Breast epithelium (tissue), 4 donors: ENCODE data around the gene DTL. TPM values are rescaled to one million over a fixed set of nuclear protein-coding genes. Genes with fewer than 3 reads are reported as not detected.

Experiments used
- DNase-seq, 2 donors: peaks; one replicate each; pipeline ENCODE4 v3.0.0-alpha.2; 2019; ENCODE audit warnings: low spot score in 2 of 2
- H3K27ac ChIP-seq, 2 donors: fragments of 200-600 bp; sonication (generic) in 1 of 2; one replicate each; pipeline ENCODE4 v1.5.1; 2016 to 2019; ENCODE audit warnings: mild to moderate bottlenecking in 1 of 2
- H3K27me3 ChIP-seq, 2 donors: fragments of 200-600 bp; sonication (generic) in 1 of 2; one replicate each; pipeline versions ENCODE4 v1.5.1 to v1.6.0; 2017 to 2019; ENCODE audit warnings: control low read depth in 1 of 2, mild to moderate bottlenecking in 1 of 2
- H3K36me3 ChIP-seq: fragments of 200-600 bp; one replicate; pipeline ENCODE4 v1.5.1; 2019
- H3K4me1 ChIP-seq, 2 donors: fragments of 200-600 bp; sonication (generic); one replicate each; pipeline ENCODE4 v1.5.1; 2016 to 2019; ENCODE audit warnings: control low read depth in 1 of 2
- H3K4me3 ChIP-seq, 3 donors: fragments of 200-600 bp; sonication (generic); 1 replicate in 2 of 3; 2 replicates in 1 of 3; pipeline ENCODE4 v1.5.1; 2016 to 2019; ENCODE audit warnings: mild to moderate bottlenecking in 3 of 3, moderate library complexity in 2 of 3
- H3K9me3 ChIP-seq, 2 donors: fragments of 200-600 bp; sonication (generic) in 1 of 2; one replicate each; pipeline ENCODE4 v1.5.1; 2016 to 2019; ENCODE audit warnings: control low read depth in 1 of 2
- CTCF ChIP-seq, 3 donors: fragments of 450-650 bp; IDR thresholded peaks; one replicate each; pipeline ENCODE4 v1.5.1; 2016 to 2017; ENCODE audit warnings: antibody characterized with exemption in 3 of 3, mild to moderate bottlenecking in 3 of 3, moderate library complexity in 3 of 3
- POLR2A ChIP-seq: fragments of 450-650 bp; IDR thresholded peaks from one replicate; pipeline ENCODE4 v1.6.1; 2016; ENCODE audit warnings: antibody characterized with exemption, mild to moderate bottlenecking, moderate library complexity
- POLR2AphosphoS5 ChIP-seq, 3 donors: sonication (generic); formaldehyde crosslinking; IDR thresholded peaks; one replicate each; pipeline ENCODE4 v1.6.1; 2017; ENCODE audit warnings: antibody characterized with exemption in 3 of 3
- intact Hi-C: fragments of 100-400 bp; cut with DNase I; formaldehyde crosslinking; loops from one replicate; pipeline ENCODE4 v1.15.1; 2023; ENCODE audit warnings: low total_unique reads
- total RNA-seq, 3 donors: library from RNA; depleted of rRNA; stranded (reverse); fragments of >200 nt; gene quantifications; one replicate each; pipeline ENCODE4 v1.1.0, GENCODE V29; 2016

Gene DTL
- total RNA-seq, 3 donors from 2014 or later, result 0.29 to 0.80 (median 0.66) TPM

- no peak for TF ChIP-seq POLR2A
- TF ChIP-seq CTCF (IDR thresholded peaks at IDR 0.05), result no peak
- no peak for TF ChIP-seq POLR2AphosphoS5 (IDR thresholded peaks at IDR 0.05)
- Histone ChIP-seq H3K27ac (no peak overlapping the region), H3K27me3 (no peaks in the 10 kb centered on the region), H3K36me3 (no peaks in the 10 kb centered on the region), H3K4me3 (no peak overlapping the region), H3K9me3 (no peaks in the 10 kb centered on the region), H3K4me1 (no peaks in the 10 kb centered on the region)
- intact Hi-C loops, result no loop called here
- no peak for DNase-seq
Observed at GRCh38 chr1:212067787-212068186, 32.2 kb downstream of the DTL start.

GRCh38 chr1:212070720-212071302, 35.3 kb downstream of the DTL start:
- no peak for TF ChIP-seq POLR2AphosphoS5 (IDR thresholded peaks at IDR 0.05)
- peak; percentile 52 to 81 (median 77) for TF ChIP-seq CTCF (IDR thresholded peaks at IDR 0.05)
- no peak for DNase-seq

GRCh38 chr1:212072047-212072446, 36.5 kb downstream of the DTL start:
- no peaks in the 10 kb centered on the region for H3K4me1 ChIP-seq
- TF ChIP-seq POLR2A (no peak), POLR2AphosphoS5 (IDR thresholded peaks at IDR 0.05) (no peak), CTCF (IDR thresholded peaks at IDR 0.05) (no peak)
- intact Hi-C loops, result loop anchor here (10.0 kb wide), 1 partner anchor 383 kb away; no protein-coding TSS in a partner anchor
- no peak overlapping the region for H3K27ac ChIP-seq
- H3K27me3 ChIP-seq, result no peaks in the 10 kb centered on the region
- no peak overlapping the region for H3K4me3 ChIP-seq
- DNase-seq, result no peak
- no peaks in the 10 kb centered on the region for H3K36me3 ChIP-seq
- H3K9me3 ChIP-seq, result no peaks in the 10 kb centered on the region

More at GRCh38 chr1:212070720-212071302, 35.3 kb downstream of the DTL start:
- no peaks in the 10 kb centered on the region for H3K4me1 ChIP-seq
- H3K27me3 ChIP-seq, result no peaks in the 10 kb centered on the region
- H3K36me3 ChIP-seq, result no peaks in the 10 kb centered on the region
- no peaks in the 10 kb centered on the region for H3K9me3 ChIP-seq
- intact Hi-C loops, result loop anchor here (10.0 kb wide), 1 partner anchor 384 kb away; no protein-coding TSS in a partner anchor
- no peak overlapping the region for H3K27ac ChIP-seq
- no peak overlapping the region for H3K4me3 ChIP-seq

GRCh38 chr1:212073490-212073889, 37.9 kb downstream of the DTL start:
- no peak for DNase-seq
- H3K9me3 ChIP-seq, result no peaks in the 10 kb centered on the region
- no peaks in the 10 kb centered on the region for H3K27me3 ChIP-seq
- intact Hi-C loops, result loop anchor here (10.0 kb wide), 1 partner anchor 381 kb away; no protein-coding TSS in a partner anchor
- no peak overlapping the region for H3K4me3 ChIP-seq
- TF ChIP-seq POLR2A (no peak), CTCF (IDR thresholded peaks at IDR 0.05) (no peak), POLR2AphosphoS5 (IDR thresholded peaks at IDR 0.05) (no peak)
- no peaks in the 10 kb centered on the region for H3K36me3 ChIP-seq
- no peaks in the 10 kb centered on the region for H3K4me1 ChIP-seq
- no peak overlapping the region for H3K27ac ChIP-seq

- Histone ChIP-seq H3K27ac (no peak overlapping the region), H3K27me3 (no peaks in the 10 kb centered on the region), H3K4me1 (no peaks in the 10 kb centered on the region), H3K4me3 (no peak overlapping the region), H3K9me3 (no peaks in the 10 kb centered on the region), H3K36me3 (no peaks in the 10 kb centered on the region)
- no peak for DNase-seq
- intact Hi-C loops, result loop anchor here (10.0 kb wide), 1 partner anchor 380 kb away; no protein-coding TSS in a partner anchor
- TF ChIP-seq CTCF (IDR thresholded peaks at IDR 0.05) (no peak), POLR2A (no peak), POLR2AphosphoS5 (IDR thresholded peaks at IDR 0.05) (no peak)
Observed at GRCh38 chr1:212074313-212074712, 38.8 kb downstream of the DTL start.
